Neural crest cell (in vitro differentiated cells): ENCODE data around the gene TPCN1. TPM values are rescaled to one million over a fixed set of nuclear protein-coding genes. Genes with fewer than 3 reads are reported as not detected.

ENCODE experiments used
- DNase-seq: peaks from one replicate; pipeline ENCODE4 v3.0.0; 2021; ENCODE audit warnings: low read depth, mixed read lengths, low spot score
- H3K27ac Mint-ChIP-seq: one replicate; pipeline ENCODE4 v1.8.0; 2021; ENCODE audit warnings: mild to moderate bottlenecking, mixed read lengths; ENCODE audit not compliant: unreplicated experiment
- H3K27me3 Mint-ChIP-seq: 2 replicates; pipeline ENCODE4 v1.8.0; 2021; ENCODE audit warnings: low read depth, mild to moderate bottlenecking, mixed read lengths
- H3K36me3 Mint-ChIP-seq: 2 replicates; pipeline ENCODE4 v1.8.0; 2021; ENCODE audit warnings: low read depth, mild to moderate bottlenecking, mixed read lengths
- H3K4me1 Mint-ChIP-seq: 2 replicates; pipeline ENCODE4 v1.8.0; 2021; ENCODE audit warnings: mixed read lengths
- H3K4me3 Mint-ChIP-seq: one replicate; pipeline ENCODE4 v1.8.0; 2021; ENCODE audit warnings: mild to moderate bottlenecking, mixed read lengths
- H3K9me3 Mint-ChIP-seq: 2 replicates; pipeline ENCODE4 v1.8.0; 2021; ENCODE audit warnings: mixed read lengths
- total RNA-seq: library from RNA; stranded (reverse); gene quantifications from 2 replicates; pipeline ENCODE4 v1.2.1, GENCODE V29; 2021
- TF ChIP-seq, protein P1 (sequence below): fragments of 200-600 bp; sonication (generic); conservative IDR thresholded peaks from 2 replicates; pipeline ENCODE4 v1.5.0; 2021; ENCODE audit warnings: antibody characterized with exemption, mild to moderate bottlenecking

TPCN1 gene
- total RNA-seq, 1 donor from 2014 or later: 18.3 TPM

DNA sequence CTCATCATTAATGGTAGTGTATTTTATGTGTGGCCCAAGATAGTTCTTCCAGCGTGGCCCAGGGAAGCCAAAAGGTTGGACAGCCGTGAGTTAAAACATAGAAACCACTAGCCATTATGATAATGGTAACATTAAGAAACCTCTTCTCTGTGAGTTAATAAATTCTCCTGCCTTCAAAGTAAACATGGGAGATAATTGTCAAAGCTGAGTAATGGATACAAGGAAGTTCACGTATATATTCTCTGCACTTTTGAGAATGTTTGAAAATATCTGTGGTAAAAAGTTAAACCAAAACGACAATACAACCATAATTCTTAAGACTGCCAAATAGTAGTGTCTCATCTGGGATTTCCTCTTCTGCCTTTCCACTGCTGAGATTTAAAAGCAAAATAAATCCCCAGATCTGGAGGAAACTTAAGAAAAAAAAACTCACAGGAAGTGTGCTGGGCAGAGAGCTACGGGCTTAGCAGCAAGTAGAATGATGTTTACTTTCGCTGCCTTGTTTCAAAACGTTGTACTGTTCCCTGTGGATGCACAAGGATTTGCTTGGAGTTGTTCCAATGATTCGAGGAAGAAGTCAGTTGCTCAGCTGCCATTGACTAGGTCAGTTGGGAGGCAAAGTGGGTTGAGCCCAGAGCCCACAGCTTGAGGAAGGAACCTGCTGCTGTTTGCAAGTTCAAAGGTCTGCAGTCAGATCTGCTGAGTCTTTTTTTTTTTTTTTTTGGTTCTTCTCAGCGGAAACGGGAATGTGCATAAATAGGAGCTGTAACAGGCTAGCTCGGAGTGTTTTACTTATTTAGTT is 1.7 kb downstream of the TPCN1 start:
- TF ChIP-seq, protein P1, sequence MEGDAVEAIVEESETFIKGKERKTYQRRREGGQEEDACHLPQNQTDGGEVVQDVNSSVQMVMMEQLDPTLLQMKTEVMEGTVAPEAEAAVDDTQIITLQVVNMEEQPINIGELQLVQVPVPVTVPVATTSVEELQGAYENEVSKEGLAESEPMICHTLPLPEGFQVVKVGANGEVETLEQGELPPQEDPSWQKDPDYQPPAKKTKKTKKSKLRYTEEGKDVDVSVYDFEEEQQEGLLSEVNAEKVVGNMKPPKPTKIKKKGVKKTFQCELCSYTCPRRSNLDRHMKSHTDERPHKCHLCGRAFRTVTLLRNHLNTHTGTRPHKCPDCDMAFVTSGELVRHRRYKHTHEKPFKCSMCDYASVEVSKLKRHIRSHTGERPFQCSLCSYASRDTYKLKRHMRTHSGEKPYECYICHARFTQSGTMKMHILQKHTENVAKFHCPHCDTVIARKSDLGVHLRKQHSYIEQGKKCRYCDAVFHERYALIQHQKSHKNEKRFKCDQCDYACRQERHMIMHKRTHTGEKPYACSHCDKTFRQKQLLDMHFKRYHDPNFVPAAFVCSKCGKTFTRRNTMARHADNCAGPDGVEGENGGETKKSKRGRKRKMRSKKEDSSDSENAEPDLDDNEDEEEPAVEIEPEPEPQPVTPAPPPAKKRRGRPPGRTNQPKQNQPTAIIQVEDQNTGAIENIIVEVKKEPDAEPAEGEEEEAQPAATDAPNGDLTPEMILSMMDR: no peak
- Mint-ChIP-seq H3K4me3 (peak overlapping the region; percentile 94), H3K4me1 (peaks cover 27% of the 10 kb centered on the region), H3K36me3 (no peaks in the 10 kb centered on the region), H3K27ac (peak overlapping the region; percentile 77), H3K9me3 (no peaks in the 10 kb centered on the region), H3K27me3 (no peaks in the 10 kb centered on the region)
- no peak for DNase-seq

DNA sequence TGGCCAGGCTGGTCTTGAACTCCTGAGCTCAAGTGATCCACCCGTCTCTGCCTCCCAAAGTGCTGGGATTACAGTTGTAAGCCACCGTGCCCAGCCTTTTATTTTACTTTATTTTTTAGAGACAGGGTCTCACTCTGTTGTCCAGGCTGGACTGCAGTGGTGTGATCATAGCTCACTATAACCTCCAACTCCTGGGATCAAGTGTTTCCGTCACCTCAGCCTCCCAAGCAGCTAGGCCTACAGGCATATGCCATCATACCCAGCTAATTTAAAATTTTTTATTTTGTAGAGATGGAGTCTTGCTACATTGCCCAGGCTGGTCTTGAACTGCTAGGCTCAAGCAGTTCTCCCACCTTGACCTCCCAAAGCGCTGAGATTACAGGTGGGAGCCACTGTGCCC is 3.7 kb downstream of the TPCN1 start:
- TF ChIP-seq, protein P1: no peak
- Mint-ChIP-seq H3K27me3 (no peaks in the 10 kb centered on the region), H3K4me3 (no peak overlapping the region), H3K4me1 (peaks cover 39% of the 10 kb centered on the region), H3K36me3 (peaks cover 2% of the 10 kb centered on the region), H3K9me3 (no peaks in the 10 kb centered on the region), H3K27ac (no peak overlapping the region)
- no peak for DNase-seq

DNA sequence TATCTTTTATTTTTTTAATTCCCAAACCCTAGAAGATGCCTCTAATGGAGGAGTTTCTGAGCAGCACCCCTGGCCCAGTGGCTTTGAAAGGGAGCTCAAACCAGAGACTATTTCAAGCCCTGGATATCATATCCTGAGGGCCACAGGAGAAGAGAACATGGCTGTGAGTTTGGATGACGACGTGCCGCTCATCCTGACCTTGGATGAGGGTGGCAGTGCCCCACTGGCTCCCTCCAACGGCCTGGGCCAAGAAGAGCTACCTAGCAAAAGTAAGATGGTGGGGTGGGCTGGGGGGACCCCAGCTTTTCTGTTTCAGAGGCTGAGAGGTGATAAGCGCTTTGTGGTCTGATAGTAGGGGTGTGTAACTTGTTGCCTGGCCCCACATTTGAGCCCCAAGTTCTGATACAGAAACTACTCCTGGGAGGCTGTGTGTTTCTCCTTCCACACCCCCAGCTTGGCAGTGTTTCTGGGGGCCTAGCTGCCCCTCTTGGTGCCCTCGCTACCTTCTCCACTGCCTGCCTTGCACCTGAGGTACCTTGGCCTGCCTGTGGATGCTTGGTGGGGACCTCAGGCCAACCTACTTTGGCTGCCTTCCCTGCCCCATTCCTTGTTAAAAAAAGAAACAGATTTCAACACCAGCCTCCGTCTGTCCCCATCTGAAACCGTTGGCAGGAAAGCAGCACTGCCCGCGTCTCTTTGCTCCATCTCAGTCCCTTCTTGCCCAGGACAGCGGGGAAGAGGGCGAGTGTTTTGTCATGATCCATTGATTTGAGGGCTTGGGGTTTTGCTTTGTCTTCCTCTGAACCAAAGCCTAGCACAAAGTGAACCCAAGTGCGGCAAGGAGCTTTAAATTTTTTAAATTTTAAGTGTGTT is 5.7 kb downstream of the TPCN1 start:
- DNase-seq: no peak
- no peaks in the 10 kb centered on the region for H3K27me3 Mint-ChIP-seq
- peaks cover 31% of the 10 kb centered on the region for H3K4me1 Mint-ChIP-seq
- no peaks in the 10 kb centered on the region for H3K9me3 Mint-ChIP-seq
- H3K4me3 Mint-ChIP-seq: no peak overlapping the region
- TF ChIP-seq, protein P1: no peak
- peaks cover 3% of the 10 kb centered on the region for H3K36me3 Mint-ChIP-seq
- H3K27ac Mint-ChIP-seq: peak overlapping the region; percentile 58

DNA sequence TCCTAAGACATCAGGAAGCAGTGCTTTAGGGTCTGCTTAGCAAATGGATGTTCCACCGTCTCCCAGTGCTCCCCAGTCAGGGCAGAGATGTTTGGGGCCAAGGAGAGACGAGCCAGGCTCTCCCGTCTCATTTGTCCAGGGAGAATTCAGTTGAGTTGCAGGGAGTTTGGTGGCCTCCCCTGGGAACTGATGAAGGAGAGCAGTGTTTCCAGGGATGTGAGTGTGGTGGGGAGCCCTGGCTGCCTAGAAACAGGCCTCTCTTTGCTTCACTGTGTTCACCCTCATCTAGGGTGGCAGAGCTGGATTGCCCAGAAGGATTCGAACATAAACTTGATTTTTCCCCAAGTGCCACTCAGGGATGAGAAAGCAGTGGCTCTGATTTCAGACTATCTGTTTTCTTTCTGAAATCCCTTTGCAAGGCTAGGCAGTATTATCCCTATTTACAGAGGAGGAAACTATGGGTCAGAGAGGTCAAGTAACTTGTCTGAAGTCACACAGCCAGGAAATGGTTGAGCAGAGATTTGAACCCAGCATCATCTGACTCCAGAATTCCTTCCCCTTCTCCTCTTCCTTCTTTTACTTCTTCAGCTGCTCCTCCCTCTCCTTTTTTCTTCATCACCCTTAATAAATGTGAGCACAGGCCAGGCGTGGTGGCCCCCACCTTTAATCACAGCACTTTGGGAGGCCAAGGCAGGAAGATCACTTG is 6.6 kb downstream of the TPCN1 start:
- H3K9me3 Mint-ChIP-seq: no peaks in the 10 kb centered on the region
- peak overlapping the region; percentile 27 for H3K27ac Mint-ChIP-seq
- H3K4me3 Mint-ChIP-seq: no peak overlapping the region
- DNase-seq: no peak
- TF ChIP-seq, protein P1: no peak
- no peaks in the 10 kb centered on the region for H3K27me3 Mint-ChIP-seq
- H3K36me3 Mint-ChIP-seq: peaks cover 3% of the 10 kb centered on the region
- peaks cover 22% of the 10 kb centered on the region for H3K4me1 Mint-ChIP-seq

DNA sequence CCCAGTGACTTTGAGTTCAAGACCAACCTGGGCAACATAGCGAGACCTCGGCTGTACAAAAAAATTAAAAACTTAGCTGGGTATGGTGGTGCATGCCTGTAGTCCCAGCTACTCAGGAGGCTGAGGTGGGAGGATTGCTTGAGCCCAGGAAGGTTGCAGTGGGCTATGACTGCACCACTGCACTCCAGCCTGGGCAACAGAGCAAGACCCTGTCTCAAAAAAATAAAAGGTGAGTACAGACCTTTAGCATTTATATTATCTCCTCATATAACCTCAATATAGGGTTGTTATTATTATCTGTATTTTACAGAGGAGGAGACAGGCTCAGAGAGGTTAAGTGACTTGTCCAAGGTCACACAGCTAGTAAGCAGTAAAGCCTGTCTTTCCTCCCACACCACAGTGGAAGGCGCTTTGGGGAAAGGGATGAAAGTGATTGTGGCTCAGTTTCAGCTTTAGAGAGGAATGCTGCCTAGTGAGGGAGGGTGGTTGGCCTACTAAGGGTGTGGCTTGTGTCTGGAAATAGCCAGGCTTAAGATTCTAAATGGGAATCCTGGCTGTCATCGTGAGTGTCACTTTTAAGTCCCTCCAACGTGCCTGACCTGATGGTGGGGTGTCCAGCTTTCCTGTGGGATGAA is 7.2 kb downstream of the TPCN1 start:
- H3K4me1 Mint-ChIP-seq: peaks cover 17% of the 10 kb centered on the region
- DNase-seq: no peak
- peak overlapping the region; percentile 96 for H3K27ac Mint-ChIP-seq
- H3K9me3 Mint-ChIP-seq: no peaks in the 10 kb centered on the region
- peaks cover 3% of the 10 kb centered on the region for H3K36me3 Mint-ChIP-seq
- TF ChIP-seq, protein P1: no peak
- no peaks in the 10 kb centered on the region for H3K27me3 Mint-ChIP-seq
- no peak overlapping the region for H3K4me3 Mint-ChIP-seq
